Measurements from ENCODE around the gene SPPL3.

GRCh38 chr12:120783197-120783596 is 121.0 kb downstream of the SPPL3 start:
- peak; percentile 38; the same call in 1 of the 2 replicates for TF ChIP-seq MAX (IDR thresholded peaks at IDR 0.05)
- no peak for TF ChIP-seq CTCF (IDR thresholded peaks at IDR 0.05 in 2 of 3, conservative IDR thresholded peaks at IDR 0.05 in 1 of 3; ENCODE audit: borderline replicate concordance in 1 of 3, insufficient read depth in 1 of 3, low read depth in 2 of 3, low read length in 2 of 3)
- no peak for TF ChIP-seq SP1 (IDR thresholded peaks at IDR 0.05; ENCODE audit: low read depth)
- TF ChIP-seq EZH2 (IDR thresholded peaks at IDR 0.05), result no peak
- no peak for TF ChIP-seq POLR2A (IDR thresholded peaks at IDR 0.05; ENCODE audit: borderline replicate concordance, extremely low read depth, insufficient read depth, insufficient read length)
- TF ChIP-seq REST (IDR thresholded peaks at IDR 0.05; ENCODE audit: low read depth), result no peak
- no peak for TF ChIP-seq SRF (IDR thresholded peaks at IDR 0.05; ENCODE audit: low read depth)
- TF ChIP-seq ZNF274 (IDR thresholded peaks at IDR 0.05; ENCODE audit: low read depth, low read length), result no peak
- no peak for TF ChIP-seq POLR2AphosphoS5 (IDR thresholded peaks at IDR 0.05; ENCODE audit: low read depth, low read length)
- TF ChIP-seq JUND (IDR thresholded peaks at IDR 0.05), result no peak; the same call in none of the 2 replicates
- TF ChIP-seq EZH2phosphoT487 (IDR thresholded peaks at IDR 0.05; ENCODE audit: borderline replicate concordance), result no peak

Measured in HCT116 (cell line).